SH-SY5Y (cell line): Measurements from ENCODE around the gene FAM3C.

Experiments used
- GATA2 ChIP-seq: IDR thresholded peaks from 2 replicates; pipeline ENCODE4 v1.6.1; 2011; ENCODE audit warnings: mild to moderate bottlenecking, low read depth, low read length
- GATA3 ChIP-seq: IDR thresholded peaks from 2 replicates; pipeline ENCODE4 v1.6.1; 2011; ENCODE audit warnings: low read depth, mild to moderate bottlenecking, low read length, moderate library complexity

- no peak for TF ChIP-seq GATA2
- TF ChIP-seq GATA3: no peak
These were observed 8.2 kb upstream of the FAM3C start for GRCh38 chr7:121404348-121404747.
